Activated CD8-positive, alpha-beta memory T cell treated with anti-CD3 and anti-CD28 coated beads for 24 hours (primary cell): ENCODE measurements around the gene RGS10.

Experiments
- DNase-seq: peaks from one replicate; pipeline ENCODE4 v3.0.0-alpha.2; 2020

Gene RGS10

DNA sequence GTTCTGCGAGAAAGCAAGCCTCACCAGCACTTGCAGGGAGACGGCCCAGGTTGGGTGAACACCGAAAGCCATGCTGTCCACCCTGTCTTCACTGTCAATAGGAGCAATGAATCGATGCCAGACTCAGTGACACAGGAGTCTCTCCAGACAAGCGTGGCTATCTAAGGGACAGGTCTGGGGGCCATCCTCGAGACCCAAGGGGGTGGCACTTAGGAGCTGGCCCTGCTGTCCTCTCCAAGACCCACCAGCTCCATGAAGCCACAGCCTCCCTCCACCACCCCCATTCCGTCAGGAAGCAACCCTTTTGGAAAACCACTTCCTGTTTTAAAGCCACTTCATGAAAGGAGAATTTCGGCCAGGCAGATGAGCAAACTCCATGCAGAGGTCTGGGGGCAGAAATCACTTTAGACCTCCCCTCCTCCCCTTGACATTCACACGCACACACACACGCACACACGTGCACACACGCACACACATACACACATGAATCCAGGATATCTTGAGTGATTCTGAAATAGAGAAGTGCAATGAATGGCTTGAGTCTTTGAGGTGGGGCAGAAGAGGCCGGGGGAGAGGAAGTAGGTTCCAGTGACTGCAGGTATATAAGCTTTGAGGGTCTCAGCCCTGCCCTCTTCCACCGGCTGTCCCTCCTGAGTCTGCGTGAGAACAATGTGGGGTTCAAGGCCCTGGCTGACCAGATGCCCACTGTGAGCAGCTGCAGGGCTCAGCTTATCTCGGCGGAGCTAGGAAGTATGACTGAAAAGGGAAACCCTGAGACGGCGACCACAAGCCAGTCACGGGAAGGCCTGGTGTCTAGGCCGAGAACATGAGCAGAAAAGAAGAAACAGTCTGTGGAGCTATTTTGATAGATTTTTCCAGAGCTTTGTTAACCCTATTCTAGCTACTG, 25.0 kb downstream of the RGS10 start:
- peak; percentile 83 for DNase-seq

DNA sequence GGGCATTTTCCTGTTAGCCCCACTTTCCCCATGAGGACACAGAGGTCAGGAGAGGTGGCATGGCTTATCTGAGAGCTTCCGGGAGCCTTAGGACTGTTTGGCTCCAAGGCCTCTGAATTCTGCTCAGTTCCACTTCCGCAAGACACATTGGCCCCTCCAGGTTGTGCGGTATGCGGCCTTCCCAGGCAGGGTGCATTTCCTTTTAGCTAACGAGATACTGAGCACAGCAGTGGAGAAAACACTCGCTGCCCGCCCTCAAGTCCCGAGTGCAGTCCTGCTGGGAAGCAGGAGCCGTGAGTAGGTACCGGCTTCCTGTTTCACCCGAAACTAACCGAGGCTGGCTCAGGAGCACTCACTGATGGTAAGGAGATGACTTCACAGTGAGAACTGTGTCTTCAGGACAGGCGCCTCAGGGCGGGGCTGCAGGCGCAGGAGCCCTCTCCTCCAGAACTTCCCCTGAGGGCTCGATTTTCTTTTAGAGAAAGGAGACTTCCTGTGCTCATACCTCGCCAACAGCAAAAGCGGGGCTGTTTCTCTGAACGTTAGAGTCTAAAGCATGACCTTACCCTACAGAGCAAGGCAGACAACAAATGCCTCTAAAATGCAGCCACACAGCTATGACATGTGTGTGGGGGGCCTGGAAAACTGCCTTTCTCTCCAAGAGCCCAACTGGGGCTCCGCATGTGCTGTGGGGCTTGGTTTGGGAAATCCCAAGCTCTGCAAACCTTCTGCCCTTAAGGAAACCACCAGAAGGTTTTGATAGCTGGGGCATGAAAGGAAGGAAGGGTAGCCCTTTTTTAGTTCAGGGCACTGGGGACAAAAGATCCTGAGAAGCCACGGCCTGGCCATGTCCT, 25.9 kb downstream of the RGS10 start:
- DNase-seq: peak; percentile 82

DNA sequence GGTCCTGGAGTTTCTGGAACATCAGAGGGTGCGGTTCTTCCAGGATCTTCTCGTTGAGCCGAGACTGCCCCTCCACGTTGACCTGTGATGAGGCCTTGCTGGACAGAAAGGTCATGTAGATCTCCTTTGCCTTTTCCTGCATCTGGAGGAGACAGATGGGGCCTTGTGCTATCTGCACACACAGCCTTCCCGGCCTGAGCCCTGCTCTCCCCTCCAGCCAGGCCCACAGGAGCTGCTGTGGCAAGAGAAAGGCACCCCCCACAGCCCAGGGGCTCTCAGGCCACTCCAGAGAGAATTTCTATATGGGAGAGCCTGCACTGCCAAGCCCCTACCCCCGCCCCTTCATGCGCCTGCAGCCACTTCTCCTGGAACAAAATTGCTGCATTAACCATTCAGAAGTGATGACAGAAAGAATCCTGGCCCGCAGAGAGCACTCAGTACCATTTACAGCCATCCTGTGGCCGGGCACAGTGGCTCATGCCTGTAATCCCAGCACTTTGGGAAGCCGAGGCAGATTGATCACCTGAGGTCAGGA, 26.9 kb downstream of the RGS10 start:
- DNase-seq: no peak

DNA sequence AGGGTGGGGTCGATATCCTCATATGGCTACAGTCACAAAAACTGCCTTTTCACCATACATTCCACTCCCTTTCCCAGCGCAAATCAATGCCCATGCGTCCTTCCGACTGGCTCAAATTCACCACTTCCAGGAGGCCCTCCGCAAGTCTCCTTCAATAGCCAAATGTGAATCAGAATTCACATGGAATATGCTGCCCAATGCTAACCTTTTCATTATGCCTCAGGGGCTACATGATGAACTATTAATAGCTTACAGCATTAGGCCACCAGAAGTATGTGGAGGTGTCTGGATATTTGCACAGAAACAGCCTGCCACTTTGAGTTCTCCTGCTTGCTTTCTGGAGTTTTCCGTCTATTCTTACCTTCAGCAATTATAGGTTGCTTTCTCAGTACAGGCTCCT, 27.7 kb downstream of the RGS10 start:
- no peak for DNase-seq

DNA sequence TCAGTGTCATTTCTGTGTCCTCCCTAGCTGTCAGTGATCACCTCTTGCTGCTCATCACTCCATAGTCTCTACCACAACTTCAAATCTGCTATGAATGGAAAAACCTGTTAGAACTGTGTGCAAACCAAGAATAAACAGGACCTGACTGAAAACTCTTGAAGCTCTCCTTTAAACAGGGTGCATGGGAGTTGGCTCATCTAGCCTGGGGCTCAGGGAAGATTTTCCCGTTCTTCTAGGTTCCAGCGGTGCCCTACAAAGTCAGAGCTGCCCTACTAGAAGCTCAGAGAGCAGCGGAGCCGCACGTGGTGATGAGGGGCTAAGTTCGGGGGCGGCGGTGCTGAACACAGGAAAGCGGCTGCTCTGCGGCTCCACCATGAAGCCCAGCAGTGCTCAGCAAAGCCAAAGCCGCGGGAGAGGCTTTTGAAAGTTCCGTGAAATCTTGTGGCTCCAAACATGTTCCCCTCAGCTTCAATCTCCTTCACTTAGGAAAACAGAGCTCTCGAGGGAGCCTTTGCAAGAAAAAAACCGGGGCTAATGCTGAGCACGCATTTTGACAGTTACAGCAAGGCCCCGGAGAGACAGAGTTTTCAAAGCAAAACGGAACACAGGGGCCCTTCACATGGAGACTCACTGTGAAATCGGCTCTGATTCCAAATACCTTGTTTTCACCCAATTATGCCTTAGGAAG, 30.5 kb downstream of the RGS10 start:
- DNase-seq: no peak

DNA sequence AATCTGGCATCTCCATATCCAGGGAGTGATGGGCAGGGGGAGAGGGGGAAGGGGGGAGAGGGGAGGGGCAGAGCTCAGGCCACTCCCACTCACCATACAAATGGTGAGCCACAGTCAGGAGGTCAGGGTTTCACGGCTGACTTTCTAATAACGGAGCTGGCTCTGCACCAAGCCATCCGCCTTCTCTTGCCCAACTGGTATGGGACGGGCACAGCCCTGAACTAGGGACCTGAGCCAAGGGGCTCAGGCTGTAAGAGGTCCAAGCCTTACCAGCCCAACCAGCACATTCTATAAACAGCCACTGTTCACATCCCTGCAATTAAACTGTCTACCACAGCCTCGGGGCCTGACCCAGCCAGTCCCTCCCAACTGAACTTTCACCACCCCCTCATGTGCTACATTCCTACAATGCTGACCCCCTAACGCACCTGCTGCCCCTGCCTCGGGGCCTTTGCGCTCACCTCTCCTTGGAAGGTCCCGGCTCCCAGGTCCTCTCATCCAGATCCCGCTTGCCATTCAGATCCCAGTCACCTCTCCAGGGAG, 32.5 kb downstream of the RGS10 start:
- DNase-seq: no peak

DNA sequence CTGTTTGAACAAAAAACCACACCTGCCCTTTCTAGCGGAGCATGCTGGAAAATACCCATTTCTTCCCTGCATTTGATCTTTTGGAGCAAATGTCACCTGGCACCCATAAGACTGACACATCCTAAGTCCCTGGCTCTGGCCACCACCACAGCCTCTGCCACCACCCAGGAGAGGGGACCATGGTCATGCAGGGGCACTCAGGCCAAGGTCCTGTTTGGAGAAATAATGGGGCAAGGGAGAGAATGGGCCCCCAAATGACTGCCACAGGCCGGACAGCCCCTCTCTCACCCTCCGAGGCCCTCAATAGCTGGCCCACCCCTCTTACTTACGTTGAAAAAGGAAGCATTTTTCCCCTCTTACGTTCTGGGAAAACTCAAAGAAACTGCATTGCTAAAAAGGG, 35.4 kb downstream of the RGS10 start:
- DNase-seq: no peak

DNA sequence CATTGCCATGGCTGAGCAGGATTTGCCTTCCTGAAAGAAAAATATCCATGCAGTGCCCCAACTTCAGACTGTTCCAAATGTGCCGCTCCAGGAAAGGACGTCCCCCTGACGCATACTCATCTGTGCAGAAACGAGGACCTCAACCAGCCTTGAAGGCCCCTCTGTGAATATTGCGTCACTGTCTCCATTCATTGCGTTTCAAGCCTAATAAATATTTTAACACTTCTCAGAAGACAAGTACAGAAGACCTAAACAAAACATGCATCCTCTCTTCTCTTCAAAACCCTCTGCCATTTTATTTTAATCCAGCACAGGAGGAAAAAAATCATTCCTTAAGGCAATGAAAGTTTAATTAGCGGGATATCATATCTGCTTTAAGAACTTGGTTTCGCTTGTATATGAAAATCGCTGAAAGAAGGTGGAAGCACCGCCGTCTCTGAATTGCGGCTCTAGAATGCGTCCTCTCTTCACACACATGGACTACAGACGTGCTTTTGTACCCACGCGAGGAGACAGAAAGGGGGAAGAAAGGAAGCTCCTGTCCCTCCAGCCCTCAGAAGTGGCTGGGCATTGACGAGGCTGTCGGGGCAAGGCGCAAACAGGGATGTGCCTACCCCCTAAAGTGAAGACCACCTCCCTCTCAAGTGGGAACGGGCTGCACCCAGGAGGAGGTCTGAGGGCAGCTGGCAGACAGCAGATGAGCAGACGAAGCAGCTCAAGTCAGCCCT, 36.8 kb downstream of the RGS10 start:
- no peak for DNase-seq

DNA sequence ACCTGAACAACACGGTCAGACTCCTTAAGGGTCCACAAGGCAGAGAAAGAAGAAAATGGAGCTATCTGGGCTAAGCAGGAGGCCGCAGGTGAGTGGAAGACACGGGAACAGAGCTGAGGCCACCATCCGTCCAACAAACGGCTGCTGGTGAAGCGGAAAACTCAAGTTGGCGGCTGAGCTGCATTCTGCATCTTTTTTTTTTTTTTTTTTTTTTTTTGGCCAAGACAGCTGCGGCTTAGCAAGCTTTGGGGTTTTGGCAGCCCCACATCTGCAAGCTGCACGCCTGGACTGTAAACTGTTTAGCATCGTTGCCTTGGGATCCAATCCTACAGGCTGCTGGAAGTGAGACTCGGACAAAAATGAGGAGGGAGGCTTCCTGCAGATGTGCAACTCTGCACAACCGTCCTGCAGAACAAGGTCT, 37.4 kb downstream of the RGS10 start:
- no peak for DNase-seq

DNA sequence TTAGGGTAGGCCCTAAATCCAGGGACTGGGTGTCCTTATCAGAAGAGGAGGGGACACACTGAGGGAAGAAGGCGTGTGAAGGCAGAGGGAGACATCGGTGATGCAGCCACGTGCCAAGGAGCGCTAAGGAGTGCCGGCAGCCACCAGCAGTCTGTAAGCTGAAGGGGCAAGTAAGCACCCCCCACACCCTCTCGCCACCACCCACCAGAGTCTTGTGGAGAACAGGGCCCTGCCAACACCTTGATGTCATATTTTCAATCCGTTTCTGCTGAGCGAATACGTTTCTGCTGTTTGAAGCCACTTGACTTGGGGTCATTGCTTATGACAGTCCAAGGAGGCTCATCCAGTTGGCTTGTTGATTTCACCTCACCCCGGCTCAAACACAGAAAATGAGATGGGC, 37.9 kb downstream of the RGS10 start:
- DNase-seq: no peak

DNA sequence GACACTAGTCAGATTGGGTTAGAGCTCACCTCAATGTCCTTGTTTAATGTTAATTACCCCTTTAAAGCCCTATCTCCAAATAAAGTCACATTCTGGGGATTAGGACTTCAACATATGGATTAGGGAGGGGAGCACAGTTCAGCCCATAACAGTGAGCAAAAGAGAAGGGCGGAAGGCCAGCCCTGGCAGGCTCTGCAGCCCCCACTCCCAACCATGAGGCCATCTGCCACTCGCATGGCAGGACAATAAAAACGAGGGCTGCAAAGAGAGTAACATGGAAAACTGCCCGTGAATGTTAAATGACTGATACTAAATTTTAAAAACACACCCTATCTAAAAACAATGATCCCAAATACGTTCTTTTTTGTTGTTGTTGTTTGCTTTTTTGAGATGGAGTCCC, 38.7 kb downstream of the RGS10 start:
- no peak for DNase-seq

DNA sequence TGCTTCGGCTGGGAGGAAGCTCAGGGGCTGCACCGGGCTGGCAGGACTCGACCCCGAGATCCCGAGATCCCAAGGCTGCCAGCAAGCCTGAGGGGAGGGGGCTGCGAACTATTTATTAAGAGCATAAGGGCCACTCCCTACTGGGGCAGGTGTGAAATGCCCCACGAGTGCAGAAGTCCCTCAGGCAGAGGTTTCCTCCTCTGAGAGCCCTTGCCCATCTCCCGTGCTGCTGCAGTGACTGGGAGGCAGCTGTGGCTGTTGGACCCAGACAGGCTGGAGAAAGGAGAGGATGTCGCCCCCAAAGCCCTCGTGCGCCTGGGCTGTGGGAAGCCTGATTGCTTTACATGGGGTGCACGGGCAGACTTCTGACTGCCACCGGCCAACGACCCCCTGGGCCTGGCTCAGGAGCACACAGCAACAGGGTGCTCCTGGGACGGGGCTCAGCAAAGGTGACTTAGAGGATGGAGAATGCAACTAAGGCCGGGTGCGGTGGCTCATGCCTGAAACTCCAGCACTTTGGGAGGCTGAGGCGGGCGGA, 39.8 kb downstream of the RGS10 start:
- no peak for DNase-seq

DNA sequence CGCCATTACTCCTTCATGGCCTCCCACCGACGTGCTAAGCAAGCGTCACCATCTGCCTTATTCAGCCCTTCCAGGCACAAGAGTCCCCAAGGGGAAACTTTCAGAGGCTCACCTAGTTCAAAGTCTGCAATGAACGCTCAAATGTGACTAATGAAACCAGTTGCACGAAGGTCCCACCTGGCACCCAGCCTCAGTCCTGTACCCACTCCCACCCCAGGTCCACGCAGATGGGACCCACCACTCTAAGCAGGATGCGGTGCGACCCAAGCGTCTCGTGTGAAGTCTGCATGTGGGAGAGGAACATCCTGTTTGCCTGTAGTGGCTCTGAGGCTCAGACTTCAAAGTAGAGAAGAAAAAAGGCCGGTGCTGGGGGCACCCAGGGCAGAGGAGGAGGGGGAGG, 40.3 kb downstream of the RGS10 start:
- peak; percentile 89 for DNase-seq

DNA sequence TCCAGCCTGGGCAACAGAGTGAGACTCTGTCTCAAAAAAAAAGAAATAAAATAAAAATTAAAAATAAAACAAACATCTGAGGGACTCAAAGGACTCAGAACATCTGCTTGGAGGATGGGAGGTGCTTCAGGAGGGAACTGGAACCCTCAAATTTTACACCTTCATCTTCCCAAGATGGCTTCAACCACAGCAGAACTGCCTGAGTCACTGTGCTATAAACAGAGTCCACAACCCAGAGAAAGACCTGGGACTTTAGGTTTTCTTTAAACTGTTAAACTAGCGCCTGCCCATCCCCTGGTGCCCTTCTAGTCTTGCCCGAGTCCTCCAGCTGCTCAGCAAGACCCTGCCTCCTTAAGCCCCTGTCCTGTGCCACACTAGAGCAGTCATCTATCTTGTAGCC, 40.8 kb downstream of the RGS10 start:
- DNase-seq: no peak

DNA sequence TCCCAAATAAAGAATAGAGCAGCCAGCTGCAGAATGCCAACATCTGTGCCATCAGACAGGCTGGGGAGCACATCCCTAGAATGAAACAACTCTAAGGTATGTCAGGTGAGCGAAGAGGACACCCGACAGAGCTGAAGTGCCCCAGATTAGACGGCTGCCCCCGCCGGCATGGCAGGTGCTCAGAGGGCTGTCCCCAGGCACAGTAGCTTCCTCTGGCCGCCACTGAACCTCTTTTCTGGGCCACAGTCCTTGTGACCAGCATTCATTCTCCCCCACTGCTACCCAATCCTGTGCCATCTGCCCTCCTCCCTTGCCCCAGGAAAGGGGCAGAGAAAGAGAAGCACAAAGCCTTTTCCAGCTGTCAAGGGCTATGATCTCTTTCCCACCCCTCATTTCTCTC, 41.7 kb downstream of the RGS10 start:
- no peak for DNase-seq

DNA sequence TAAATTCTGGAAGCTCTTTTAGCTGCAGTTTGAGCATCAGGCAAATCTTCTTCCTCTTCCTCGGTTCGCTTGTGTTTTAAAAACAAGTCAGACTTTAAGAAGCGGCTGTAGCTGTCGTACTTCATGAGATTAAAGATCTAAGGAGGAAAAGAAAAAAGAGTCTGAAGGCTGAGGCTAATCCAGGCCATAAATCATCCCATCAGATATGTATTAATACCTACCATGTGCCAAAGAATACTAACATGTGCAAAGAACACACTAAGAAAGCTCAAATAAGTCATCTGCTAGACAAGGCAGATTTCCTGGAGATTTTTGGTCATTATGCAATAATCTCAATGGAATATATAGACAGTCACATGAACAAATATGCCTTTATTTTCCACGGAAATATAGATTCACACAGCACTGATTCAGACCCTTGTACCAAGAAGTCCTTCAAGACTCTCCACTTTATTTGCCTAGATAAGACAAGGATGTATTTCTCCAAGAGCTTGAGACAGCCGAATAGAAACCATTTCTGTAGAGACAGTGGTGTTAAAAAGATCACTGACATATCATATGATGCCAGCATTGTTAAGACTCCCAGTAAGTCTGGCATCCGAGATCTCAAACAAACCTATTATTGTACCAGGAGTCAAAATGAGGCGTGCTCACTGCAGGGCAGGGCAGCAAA, 42.3 kb downstream of the RGS10 start:
- DNase-seq: no peak

DNA sequence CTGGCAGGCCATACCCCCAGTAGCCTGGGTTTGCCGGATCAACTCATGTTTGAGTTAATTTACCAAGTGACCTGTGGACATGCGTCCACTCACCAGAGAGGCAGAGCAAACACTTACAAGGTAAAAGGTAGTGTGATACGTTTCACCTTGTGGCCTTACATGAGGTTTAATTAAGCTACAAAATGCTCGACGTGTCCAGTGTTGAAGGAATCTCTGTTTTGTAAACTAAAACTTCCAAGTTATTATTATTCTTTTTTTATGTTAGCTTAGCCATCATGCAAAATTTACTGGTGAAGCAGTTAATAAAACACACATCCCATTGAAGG, 42.9 kb downstream of the RGS10 start:
- DNase-seq: peak; percentile 78

DNA sequence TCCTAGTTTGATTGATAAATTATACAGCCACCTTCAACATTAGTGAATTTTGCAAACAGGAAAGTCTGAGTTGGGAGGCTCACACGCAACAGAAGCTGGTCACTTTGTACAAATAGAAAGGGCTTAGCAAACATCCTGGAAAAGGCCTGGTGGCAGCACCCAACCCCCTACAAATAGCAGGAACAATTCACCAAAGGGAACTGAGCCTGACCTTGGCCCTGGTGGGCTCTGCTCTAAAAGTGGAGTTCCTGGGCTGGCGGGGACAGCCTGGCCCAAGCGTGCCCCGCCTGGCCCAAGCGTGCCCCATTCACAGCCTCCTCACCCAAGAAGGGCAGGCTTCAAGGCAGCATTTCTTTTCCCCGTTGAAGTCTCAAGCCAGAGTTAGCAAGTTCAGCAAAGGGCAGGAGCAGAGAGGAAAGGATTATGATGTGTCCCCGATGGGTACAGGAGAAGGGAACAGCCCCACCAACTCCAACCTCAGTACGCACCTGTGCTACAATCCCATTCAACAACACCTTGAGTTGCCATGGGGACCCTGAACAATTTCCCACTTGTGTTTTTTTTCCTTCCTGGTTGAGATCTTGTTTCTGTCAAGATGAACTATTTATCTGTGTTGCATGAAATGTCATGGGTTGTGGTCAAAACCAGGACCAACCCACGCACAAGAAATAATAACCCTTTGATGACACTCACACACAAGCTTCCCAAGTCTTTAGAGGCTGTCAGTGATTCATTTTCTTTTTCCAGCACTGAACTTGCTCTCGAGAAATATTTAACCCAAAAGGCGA, 43.4 kb downstream of the RGS10 start:
- DNase-seq: peak; percentile 80

DNA sequence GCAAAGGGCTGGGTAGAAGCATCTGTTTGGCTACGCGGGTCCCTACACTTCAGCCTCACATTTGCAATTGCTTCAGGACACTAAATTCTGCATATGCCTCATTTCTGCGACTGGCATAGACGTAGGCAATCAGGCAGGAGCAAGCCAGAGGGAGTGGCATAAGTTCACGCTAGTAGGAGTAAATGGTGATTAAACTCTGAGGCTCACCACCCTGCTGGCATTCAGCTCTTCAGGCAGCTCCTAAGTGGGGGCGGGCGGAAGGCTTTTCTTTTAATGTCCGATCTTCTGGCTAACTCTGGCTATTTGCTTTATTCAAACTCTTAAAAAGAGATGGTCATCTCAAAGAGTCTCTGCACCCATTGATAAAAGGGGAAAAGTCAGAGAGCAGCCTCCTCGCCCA, 45.3 kb downstream of the RGS10 start:
- no peak for DNase-seq

DNA sequence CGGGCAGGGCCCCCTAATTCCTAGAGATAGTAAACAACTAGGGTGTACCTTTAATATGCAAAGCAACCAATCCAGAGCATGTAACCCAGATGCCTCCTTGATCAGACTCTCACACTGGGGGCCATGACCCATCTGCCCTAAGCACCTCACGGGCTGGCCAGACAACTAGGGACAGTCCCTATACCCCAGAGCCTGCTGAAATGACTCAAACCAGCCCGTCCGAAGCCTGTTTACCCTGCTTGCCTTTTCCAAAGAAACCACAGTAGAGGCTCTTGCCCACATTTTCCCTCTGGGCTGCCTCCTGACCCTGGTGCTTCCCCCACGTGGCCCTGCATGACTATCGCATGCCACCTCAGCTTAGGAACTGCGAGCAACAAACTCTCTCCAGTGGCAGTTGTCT, 46.2 kb downstream of the RGS10 start:
- peak; percentile 84 for DNase-seq

DNA sequence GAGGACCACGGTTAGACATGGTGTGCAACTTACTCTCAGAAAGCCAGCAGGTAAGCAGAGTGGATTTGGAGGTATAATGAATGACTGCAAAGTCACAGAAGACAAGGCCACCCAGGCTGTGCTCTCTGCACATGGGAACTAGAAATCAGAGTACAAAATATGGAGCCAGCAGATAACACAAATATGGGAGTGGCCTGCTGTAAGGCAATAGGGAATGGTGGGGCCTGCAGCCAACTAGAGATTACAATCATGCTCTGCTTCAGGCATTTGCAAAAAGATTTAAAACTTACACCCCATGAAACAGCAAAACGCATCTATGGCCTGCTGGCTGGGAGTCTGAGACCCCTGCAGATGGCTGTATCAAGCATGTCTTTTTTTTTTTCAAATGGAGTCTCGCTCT, 47.0 kb downstream of the RGS10 start:
- no peak for DNase-seq
